Hepatic stellate cell (primary cell): ENCODE results near the gene REG4.
"Not testable (repeated sequence)": the region's sequence is repeated elsewhere in the genome, so short reads cannot be mapped to it uniquely, and the experiment has no call there.

Source experiments
- DNase-seq: peaks from one replicate; pipeline ENCODE4 v3.0.0; 2011; ENCODE audit warnings: low spot score

The REG4 gene

DNA sequence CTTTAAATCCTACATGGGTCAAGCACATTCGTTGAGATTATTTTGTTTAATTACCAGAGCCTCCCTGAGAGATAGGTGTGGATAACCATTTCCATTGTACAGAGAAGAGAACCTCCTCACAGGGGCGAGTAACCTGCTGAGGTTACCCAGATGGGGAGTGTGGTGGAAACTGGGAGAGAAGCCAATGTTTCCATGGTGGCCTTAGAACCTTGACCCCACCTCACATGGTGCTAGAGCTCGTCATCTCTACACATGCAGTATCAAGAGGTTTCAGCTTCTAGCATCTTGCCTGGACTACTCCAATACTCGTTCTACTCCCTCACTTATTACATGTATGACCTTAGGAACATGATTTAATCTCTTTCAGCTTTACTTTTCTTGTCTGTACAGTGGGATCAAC lies 4.8 kb downstream of the REG4 start:
- no peak for DNase-seq

DNA sequence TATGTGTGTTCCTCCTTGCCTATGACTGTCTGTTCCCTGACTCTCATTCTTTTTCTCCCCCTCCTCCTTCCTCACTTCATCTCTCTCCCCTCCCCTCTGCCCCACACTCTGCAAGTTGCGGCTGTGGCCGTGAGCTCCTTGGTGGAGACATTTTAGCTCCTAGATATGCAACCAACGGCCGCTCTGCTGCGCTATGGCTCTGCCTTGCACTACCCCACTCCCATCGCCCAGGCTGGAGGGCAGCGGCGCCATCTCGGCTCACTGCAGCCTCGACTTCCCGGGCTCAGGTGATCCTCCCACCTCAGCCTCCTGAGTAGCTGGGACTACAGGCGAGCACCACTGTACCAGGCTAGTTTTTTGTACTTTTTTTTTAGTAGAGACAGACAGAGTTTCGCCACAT lies 5.5 kb downstream of the REG4 start:
- DNase-seq, result no peak

DNA sequence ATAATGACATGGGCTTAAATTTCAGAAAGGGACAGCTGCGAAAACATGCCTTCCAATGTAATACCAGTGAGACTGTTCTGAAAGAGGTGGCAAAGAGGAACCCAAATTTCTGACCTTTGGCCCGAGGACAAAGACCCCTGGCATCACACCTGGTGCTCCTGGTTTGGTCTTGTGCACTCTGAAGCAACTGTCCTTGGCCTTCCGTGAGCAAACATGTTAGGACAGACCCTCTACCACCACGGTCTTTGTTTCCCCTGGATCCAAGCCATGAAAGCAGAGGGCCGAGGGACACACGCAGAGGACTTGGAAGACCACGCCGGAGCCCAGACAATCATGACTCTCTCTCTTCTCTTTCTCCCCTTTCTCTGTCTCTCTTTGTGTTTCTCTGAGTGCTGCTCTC lies 6.0 kb downstream of the REG4 start:
- DNase-seq, result no peak

DNA sequence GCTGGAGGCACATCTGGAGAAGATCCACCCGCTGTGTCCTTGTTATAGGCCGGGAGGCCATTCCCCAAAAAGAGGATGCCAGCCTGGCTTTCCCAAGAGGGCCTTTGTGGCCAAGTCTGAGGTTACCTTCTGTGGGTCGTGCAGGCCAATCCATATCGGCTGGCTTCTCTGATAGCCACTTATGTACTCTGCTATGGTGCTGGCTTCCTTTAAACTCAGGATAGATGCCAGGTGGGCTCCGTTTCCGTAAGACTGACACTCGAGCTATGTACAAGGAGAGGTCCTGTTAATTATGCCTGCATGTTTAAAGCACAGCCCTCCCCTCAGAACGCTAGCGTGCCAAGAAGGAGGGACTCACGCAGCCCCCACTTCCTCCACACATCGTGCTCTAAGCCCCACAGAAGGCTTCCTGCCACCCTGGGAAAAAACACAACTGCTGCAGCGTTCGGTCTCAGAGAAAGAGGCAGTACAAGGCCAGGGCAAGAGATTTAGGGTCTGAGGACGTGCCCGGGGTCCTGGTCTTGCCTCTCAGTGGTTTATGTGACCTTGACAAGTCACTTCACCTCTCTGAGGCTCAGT lies 11.6 kb downstream of the REG4 start:
- no peak for DNase-seq

DNA sequence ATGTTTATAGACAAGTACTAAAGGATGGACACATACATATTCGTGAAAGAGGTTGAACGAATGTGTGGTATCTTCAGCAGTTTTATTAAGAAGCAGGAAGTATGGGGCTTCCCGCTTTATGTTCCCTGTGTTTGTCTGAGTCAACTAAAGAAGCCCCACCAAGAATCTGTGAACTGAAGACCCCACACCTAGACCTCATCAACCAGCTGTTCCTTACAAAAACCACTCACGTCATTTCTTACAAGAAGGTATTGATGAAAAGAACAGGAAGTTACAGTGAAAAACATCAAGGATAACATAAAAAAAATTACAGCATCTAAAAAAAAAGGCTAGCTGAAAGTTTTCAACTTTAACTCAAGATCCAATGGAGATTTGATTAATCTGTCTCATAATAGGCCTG lies 12.3 kb downstream of the REG4 start:
- DNase-seq, result no peak

DNA sequence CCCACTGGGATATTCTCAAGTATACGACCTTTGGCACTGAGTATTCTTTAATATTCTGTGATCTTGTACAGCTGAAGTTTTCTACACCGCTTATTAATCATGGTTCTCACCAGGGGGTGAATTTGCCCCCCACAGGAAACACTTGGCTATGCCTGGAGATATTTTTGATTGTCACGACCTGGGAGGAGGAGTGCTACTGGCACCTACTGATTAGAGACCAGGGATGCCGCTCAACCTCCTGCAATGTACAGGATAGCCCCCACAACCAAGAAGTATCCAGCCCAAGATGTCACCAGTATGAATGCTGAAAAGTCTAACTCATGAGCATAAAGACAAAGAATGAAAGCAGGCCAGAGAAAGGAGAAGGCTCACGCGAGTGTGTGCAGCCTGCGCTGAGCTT lies 13.7 kb downstream of the REG4 start:
- DNase-seq, result no peak

DNA sequence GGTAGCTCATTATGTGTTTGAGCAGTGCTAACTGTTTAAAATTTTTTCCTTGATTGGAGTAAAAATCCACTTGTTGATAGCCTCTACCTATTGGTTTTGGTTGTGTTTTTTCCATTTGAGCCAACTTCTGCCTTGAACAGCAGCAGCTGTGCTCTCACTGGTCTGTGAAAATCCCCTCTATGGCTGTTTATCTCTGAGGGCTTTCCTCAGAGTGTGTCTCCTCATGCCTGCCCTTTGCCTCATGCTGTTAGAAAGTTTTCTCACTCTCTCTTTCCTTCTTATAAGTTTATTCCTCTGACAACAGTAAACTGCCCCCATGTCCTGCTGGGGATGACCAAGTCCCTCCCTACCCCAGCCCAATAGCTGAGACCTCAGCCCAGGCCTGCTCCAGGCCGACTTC lies 14.1 kb downstream of the REG4 start:
- DNase-seq, result no peak

DNA sequence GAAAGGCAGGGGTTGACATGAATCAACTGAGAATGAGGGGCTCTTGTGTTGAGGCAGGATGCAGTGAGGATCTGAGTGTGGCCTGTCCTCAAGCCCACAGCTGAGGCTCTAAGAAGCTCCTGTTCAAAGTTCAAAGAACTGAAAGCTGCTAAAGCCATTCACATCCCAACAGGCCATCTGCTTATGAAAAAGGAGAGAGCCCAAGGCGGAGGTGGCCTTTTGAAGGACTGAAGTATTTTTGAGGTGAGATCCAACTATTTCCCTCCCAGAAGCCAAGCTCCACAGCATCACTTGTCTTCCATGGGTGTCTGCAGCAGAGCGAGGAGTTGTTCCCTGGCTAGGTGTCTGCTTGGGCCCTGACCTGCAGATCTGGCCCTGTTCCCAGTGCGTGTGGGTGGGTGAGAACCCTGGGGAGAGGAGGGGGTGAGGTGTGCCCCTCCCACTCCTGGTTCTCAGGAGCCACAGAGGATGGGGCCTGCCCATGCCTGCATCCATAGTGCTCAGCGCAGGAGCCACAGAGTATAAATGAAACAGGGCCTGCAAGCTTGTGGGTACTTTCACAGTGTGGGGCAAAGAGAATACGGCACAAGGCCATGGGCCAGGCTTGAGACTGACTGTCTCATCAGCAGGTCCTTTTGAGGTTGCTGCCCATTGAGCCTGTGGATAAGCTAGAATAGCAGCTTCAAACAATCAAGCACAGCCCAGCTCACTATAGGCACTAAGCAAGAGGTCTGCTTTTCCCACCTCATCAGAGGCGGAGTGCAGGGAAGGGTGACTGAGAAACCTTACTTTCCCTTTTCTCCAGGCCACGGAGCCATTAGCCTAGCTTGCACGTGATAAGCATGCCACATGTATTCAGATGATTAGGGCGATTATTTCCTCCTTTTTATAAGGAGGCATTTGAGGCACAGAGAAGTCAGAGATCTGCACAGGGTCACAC lies 15.7 kb downstream of the REG4 start:
- DNase-seq, result no peak

DNA sequence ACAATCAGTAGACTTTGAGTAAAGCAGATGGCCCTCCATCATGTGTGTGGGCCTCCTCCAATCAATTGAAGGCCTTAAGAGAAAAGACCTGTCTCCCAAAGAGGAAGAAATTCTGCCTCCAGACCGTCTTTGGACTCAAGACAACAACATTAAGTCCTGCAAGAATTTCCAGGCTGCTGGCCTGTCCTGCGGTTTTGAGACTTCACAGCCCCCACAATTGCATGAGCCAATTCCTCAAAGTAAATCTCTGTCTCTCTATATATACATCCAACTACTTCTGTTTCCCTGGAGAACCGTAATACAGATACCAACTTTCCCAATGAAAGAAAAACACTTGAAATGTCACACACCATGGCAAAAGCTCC lies 16.4 kb downstream of the REG4 start:
- no peak for DNase-seq

DNA sequence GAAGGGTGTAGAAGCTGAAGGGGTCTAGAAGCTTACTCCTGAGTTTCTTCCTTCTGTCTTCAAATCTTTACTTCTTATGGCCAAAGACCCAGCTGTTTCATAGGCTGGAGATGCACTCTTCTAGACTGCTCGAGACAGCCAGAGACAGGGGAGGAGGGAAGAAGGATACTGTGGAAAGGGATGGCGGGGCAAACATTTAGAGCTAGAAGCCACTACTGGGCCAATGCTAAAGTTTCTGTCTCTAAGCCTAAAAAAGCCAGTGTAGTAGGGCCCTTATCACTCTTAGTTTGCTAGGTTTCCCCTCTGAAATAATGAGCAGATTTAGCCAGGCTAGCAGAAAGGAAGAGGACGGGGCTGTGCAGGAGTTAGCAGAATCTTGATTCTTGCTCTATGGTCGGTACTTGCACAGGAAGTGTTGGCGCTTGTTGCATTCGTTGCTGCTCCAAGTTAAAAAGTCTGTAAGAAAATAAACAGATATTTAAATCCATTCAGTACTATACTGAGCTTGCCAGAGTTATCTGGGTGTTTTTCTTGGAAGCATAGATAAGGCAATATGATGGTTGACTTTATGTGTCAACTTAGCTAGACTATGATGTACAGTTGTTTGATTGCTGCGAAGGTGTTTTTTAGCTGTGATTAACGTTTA lies 16.9 kb downstream of the REG4 start:
- no peak for DNase-seq

DNA sequence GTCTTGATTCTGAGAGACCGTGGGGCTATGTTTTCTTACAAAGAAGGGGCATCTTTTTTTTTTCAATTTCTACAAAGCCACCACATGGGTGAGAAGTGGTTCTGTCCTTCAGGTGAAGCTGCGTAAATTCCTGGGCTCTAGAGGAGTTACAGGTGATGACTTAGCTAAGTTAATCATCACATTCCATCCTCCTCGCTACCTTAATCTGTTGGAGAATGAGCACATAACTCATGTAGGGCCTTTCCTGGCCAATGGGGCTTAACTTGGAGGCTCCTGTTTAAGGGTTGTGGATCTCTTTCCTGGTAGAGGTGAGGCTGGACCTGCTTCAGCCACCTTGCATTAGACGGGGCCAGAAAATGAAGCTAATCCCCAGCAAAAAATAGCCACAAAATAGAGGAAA lies 19.9 kb downstream of the REG4 start:
- no peak for DNase-seq

DNA sequence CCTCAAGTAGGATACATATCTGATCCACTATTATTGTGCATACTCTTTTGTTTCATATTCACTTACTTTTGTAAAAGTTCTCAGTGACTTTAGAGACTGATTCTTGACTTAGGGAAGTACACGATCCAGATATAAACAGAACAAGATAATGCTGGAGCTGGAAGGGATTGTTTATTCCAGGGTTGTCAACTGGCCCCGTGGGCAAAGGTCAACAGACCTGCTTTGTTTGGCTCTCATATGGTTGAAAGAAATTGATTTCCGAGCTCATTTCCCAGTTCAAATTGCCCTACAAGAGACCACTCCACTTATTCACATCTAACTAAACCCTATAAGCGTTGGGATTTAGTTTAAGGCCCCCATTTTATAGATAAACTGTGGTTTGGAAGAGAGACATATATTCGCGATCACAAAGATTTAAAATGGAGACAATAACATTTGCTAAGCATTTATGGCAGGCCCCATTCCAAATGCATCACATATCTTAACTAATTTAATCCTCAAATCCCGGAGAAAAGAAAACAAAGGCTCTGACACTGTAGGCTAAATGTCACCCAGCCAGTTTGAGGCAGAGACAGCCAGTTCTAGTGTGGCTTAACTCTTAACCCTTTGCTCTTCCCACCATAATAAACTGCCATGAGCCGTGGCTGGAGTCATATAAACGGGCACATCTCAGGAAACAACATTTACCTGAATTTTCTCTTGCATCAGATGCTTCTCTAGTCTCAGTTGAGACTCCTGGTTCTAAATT lies 20.6 kb downstream of the REG4 start:
- no peak for DNase-seq

DNA sequence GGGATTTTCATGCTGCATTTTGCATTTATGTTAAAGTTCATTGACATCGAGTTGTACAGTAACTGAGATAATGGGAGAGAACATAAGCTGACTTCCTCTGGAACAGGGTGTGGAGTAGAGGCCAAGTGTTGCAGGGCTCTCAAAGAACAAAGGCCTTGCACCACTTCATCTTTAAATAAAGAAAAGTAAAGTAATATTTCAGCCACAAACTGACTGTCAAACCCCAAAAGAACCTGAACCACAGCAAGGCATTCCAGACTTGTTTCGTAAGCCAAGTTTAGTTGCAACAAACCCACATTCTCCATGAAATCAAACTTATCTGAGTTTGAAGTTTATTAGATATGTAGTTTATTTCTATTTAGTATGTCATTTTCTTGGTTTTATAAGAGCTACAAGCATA lies 23.5 kb downstream of the REG4 start:
- DNase-seq, result no peak

DNA sequence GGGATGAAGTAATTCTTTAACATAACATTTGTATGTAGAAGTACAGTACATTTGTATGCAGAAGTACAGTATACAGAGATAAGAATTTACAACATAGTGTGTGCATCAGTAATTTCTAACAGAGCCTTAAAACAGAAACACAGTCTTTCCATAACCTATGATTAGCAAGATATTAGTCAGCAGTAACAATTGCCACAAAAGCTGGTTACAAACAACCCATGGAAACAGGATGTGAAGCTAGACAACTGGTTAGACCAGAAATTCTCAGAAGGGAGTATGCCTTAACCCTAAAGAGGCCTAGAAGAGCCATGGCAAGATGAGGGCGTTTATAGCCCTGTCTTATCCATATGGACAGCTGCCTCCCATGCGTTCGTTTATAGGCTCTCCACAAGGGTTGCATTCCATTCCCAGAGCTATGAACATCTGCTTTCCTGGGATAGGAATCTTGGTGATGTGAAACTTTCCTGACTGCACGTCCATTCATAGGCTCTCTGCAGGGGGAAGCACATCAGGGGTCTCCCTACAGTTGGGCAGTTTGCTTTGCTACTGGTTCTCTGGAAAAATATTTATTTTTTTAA lies 24.7 kb downstream of the REG4 start:
- DNase-seq, result not testable (repeated sequence)

DNA sequence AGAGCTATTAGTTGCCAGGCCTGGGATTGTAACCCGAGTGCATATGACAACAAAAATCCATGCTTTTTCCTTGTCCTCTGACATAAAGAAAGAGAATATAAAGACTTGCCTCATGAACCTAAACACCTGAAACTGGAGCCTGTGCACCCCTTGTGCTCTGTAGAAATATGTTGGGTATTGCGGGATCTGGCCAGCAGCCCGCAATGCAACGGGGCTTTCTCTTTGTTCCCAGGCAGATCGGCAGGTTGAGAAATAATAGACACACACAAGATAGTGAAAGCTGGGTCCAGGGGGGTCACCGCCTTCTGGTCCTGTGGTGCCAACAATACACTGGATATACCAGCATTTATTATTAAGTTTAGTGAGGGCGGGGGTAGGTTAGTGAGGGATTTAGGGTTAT lies 25.2 kb downstream of the REG4 start:
- not testable (repeated sequence) for DNase-seq

DNA sequence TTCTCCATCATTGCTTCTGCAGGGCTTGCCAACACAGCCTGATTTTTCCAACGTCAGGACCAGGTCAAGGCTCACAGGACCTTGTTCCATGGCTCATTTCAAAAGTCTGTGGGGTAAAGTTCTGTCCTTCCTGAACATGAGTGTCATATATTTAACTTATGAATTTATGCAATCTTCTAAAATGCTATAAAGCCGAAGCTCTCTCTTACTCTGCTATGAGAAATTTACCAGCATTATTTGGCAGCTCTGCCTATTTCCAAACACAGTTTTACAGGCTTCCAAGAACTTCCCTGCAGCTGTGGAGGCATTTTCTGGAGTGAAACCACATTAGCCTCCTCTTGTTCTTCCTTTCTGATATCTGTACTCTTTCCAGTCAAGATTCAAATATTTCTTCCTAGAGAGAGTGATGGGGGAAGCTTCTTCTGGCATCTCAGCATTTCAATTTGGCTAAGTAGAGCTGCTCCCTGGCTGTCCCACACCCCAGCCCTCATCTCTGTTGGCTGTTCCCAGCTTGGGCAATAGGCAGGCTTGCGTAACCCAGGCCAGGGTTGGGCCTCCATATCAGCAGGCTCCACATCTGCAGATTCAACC lies 27.0 kb downstream of the REG4 start:
- DNase-seq, result no peak

DNA sequence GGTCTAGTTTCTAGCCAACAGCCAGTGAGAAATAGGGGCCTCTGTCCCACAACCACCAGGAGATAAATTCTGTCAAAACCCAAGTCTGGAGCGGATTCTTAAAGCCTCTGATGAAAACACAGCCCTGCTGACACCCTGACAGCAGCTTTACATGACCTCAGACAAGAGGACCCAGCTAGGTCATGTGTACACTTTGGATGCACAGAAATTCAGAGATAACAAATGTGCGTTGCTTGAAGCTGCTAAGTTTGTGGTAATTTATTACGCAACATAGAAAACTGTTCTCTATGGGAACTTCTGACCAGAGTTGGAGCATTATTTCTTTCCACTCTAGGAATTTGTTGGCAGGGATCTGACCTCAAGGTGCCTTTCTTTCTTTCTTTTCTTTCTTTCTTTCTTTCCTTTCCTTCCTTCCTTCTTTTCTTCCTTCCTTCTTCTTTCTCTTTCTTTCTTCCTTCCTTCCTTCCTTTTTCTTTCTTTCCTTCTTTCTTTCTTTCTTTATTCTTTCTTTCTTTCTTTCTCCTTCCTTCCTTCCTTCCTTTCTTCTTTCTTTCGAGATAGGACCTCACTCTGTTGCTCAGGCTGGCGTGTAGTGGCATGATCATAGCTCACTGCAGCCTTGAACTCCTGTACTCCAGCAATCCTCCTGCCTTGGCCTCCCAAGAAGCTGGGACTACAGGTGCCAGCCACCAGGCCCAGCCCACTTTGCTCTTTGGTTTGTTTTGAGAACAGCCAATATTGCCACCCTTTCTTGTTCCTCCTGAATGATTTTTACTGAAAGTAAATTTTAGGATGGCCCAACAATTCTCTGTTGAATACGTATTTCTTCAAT lies 27.7 kb downstream of the REG4 start:
- no peak for DNase-seq

DNA sequence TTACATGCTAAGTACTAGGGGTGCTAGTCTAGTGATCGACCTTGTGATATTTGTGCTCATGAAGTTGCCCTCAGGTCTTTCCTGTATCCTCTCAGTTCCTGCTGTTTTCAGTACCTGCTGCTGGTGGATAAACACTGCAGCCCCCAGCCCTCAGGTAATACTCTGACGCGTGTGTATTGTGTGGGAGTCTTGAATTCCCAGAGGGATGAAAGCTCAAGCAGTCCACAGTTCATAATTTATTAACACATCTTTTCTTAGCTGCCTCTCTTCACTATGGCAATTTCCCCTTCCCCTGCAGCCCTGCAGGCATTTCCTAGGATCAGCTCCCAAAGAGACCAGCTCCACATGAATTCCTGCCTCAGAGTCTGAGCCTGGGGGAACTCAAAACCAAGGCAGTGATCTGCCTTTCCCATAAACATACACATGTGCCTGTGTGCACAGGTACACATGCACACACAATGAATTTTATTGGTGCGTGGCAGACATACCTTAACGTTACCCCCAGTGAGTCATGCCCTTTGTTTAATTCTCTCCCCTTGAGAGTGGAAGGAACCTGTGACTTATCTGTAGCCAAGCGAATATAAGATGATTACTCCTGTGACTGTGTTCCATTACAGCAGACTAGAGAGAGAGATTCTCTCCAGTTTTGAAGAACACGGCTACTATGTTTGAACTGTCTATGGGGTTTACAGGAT lies 28.5 kb downstream of the REG4 start:
- DNase-seq, result no peak

DNA sequence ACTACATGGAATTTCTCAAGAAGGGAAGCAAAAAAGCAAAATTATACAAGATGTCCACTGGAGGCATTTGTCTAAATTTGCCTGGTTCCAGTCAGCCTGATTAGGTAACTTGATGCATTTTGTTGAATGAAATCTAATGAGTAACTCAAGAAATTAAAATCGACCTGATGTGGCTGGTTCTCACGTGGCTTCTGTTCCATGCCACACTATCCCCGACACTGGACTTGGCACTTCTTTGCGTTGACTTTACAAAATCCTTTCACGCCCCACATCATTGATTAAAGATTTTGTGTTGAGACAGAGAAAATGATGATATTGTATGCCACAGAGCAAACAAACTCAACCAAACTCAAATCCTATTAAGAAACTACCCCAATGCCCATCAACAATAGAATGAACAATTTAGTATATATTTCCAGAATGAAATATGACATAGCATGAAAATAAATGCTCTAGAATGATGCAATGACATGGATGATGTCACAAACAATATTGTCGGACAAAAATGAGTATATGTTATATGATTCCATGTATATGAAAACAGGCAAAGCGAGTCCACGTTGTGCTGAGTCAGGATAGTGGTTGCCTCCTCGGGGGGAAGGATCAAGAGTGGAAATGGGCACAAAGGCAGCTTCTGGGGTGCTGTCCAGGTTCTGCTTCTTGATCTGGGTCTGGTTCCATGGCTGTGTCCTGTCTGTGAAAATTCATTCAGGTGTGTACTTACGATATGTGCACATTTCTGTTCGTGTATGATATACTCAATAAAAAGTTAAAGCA lies 29.6 kb downstream of the REG4 start:
- no peak for DNase-seq
